ENCODE results near the gene THSD7A. TPM values are rescaled to one million over a fixed set of nuclear protein-coding genes. Genes with fewer than 3 reads are reported as not detected.

The THSD7A gene
- total and polyA plus RNA-seq, 2 of the 13 experiments (the other 11 are each of a cell fraction or from before 2014, with no cell fraction given): 0.01 to 0.07 TPM

- no peak for TF ChIP-seq ZFX (CRISPR knock-in tag; IDR thresholded peaks at IDR 0.05; ENCODE audit: low read depth)
These were observed 499.7 kb downstream of the THSD7A start (continued) for GRCh38 chr7:11332186-11332864.

DNA sequence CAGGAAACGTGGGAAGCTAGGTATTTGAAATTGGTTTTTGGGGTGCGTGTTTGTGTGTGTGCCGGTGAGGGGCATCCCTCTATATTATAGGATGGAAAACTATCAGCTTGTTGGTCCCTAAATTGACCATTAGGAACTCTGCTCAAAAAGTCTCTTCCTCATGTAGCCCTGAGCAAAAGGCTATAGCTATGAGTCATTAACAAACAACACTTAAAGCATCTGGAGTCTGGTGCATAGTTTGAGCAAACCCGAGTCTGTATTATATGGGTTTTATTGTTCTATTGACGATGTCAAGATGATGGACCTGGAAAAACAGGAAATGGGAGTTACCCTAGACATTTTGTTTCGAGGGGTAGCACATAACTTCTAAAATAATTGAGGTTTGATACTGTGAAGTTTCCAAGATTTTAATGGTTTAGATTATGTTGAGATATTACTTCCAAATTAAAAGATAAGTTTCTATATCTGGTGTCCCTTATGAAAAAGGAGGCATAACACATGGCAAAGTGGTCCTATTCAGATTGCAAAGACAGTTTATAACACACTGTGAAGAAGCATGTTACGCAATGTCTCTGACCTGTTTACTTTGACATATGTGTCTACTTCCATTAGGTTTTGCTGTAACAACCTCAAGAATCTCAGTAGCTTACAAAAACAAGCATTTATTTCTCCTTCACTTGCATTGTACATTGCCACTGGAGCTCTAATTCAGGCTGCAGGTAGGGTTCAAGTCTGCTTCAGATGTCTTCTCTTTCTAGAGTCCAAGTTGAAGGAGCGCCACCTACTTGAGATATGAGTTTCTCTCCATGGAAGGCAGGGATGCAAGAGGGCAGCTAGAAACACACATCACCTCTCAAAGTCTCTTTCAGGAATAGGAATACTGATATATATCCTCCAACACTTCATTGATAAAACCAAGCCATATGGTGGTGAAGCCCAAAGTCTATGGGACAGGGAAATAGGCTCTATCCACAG lies 500.6 kb downstream of the THSD7A start:
- H3K36me3 ChIP-seq (replicated peaks in 1 of 2; ENCODE audit: control insufficient read depth in 1 of 2, insufficient read depth in 2 of 2, low read length in 2 of 2): no peaks in the 10 kb centered on the region; a peak in 1 of 5 replicates
- H3K27ac ChIP-seq (ENCODE audit: extremely low read length, insufficient read depth, low read length): no peak overlapping the region
- H4K20me1 ChIP-seq (ENCODE audit: insufficient read depth, low read length): no peaks in the 10 kb centered on the region
- ChIA-PET CTCF (ENCODE audit: low intra/inter-chr PET ratio, low total read pairs) (no interaction called here), POLR2A (no interaction called here)
- H2AFZ ChIP-seq (ENCODE audit: low read length): no peak overlapping the region
- no peak overlapping the region for H3K4me2 ChIP-seq (ENCODE audit: low read depth, low read length)
- ATAC-seq: no peak
- H3K79me2 ChIP-seq (ENCODE audit: insufficient read depth, low read length): no peaks in the 10 kb centered on the region
- 11% methylated on average over 8 of the region's 8 CpGs for WGBS (ENCODE audit: low lambda C conversion rate)
- FAIRE-seq: no peak
- no peaks in the 10 kb centered on the region; a peak in 1 of 5 replicates for H3K27me3 ChIP-seq (ENCODE audit: control insufficient read depth in 1 of 2, insufficient read depth in 2 of 2, low read length in 2 of 2)
- no peak for DNase-seq (ENCODE audit: low spot score)
- in situ Hi-C loops (cut with HindIII; ENCODE audit: extremely low pct_ligation_motif_present, low pct_unique_long_range_greater_than_20kb) (no loop called here), intact Hi-C loops (cut with micrococcal nuclease; ENCODE audit: unreplicated experiment) (no loop called here)
- H3K4me3 ChIP-seq (replicated peaks in 1 of 3; ENCODE audit: insufficient read depth in 1 of 3, low read depth in 2 of 3, low read length in 3 of 3): no peak overlapping the region
- BruUV-seq (replicated peaks): no TSS peak
- H3K4me1 ChIP-seq (ENCODE audit: insufficient read depth, low read length): no peaks in the 10 kb centered on the region
- no peaks in the 10 kb centered on the region for H3K9me3 ChIP-seq (ENCODE audit: low read length)
- no peak overlapping the region for H3K9ac ChIP-seq (ENCODE audit: insufficient read depth, low read depth, low read length)
- TF ChIP-seq, protein P1, sequence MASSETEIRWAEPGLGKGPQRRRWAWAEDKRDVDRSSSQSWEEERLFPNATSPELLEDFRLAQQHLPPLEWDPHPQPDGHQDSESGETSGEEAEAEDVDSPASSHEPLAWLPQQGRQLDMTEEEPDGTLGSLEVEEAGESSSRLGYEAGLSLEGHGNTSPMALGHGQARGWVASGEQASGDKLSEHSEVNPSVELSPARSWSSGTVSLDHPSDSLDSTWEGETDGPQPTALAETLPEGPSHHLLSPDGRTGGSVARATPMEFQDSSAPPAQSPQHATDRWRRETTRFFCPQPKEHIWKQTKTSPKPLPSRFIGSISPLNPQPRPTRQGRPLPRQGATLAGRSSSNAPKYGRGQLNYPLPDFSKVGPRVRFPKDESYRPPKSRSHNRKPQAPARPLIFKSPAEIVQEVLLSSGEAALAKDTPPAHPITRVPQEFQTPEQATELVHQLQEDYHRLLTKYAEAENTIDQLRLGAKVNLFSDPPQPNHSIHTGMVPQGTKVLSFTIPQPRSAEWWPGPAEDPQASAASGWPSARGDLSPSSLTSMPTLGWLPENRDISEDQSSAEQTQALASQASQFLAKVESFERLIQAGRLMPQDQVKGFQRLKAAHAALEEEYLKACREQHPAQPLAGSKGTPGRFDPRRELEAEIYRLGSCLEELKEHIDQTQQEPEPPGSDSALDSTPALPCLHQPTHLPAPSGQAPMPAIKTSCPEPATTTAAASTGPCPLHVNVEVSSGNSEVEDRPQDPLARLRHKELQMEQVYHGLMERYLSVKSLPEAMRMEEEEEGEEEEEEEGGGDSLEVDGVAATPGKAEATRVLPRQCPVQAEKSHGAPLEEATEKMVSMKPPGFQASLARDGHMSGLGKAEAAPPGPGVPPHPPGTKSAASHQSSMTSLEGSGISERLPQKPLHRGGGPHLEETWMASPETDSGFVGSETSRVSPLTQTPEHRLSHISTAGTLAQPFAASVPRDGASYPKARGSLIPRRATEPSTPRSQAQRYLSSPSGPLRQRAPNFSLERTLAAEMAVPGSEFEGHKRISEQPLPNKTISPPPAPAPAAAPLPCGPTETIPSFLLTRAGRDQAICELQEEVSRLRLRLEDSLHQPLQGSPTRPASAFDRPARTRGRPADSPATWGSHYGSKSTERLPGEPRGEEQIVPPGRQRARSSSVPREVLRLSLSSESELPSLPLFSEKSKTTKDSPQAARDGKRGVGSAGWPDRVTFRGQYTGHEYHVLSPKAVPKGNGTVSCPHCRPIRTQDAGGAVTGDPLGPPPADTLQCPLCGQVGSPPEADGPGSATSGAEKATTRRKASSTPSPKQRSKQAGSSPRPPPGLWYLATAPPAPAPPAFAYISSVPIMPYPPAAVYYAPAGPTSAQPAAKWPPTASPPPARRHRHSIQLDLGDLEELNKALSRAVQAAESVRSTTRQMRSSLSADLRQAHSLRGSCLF (CRISPR knock-in tag; IDR thresholded peaks at IDR 0.05; ENCODE audit: borderline replicate concordance): no peak
- no peak for TF ChIP-seq ZBTB39 (CRISPR knock-in tag; IDR thresholded peaks at IDR 0.05)
- no peak for TF ChIP-seq ATF6 (CRISPR knock-in tag; conservative IDR thresholded peaks at IDR 0.05)
- no peak for TF ChIP-seq ELF1 (CRISPR knock-in tag; IDR thresholded peaks at IDR 0.05)
- TF ChIP-seq NCOA1 (CRISPR knock-in tag; IDR thresholded peaks at IDR 0.05): no peak
- TF ChIP-seq HNF4G (IDR thresholded peaks at IDR 0.05; ENCODE audit: borderline replicate concordance, low read depth, low read length): no peak
- TF ChIP-seq HNF4G (CRISPR knock-in tag; IDR thresholded peaks at IDR 0.05; ENCODE audit: borderline replicate concordance, low read depth): no peak
- no peak for TF ChIP-seq ZNF124 (CRISPR knock-in tag; IDR thresholded peaks at IDR 0.05)
- TF ChIP-seq ZNF619 (CRISPR knock-in tag; IDR thresholded peaks at IDR 0.05): no peak
